GM23338 (cell line): ENCODE results near the gene LAMTOR4.

Source experiments
- CREB1 ChIP-seq: fragments of 250-450 bp; sonication (Bioruptor Pico); IDR thresholded peaks from 2 replicates; pipeline ENCODE4 v1.5.0; 2020; ENCODE audit warnings: low read depth, mild to moderate bottlenecking, moderate library complexity
- CTCF ChIP-seq, 2 experiments: fragments of 200-600 bp in 1 of 2; sonication (generic) in 1 of 2; conservative IDR thresholded peaks; 2 replicates each; pipeline versions ENCODE4 v1.5.1 to v1.6.1; 2016 to 2017; ENCODE audit warnings: antibody characterized with exemption in 2 of 2, low read depth in 2 of 2, mild to moderate bottlenecking in 2 of 2, moderate library complexity in 1 of 2
- ETS1 ChIP-seq: IDR thresholded peaks from 2 replicates; pipeline ENCODE4 v1.6.1; 2016; ENCODE audit warnings: antibody characterized with exemption
- EZH2 ChIP-seq: fragments of 200-600 bp; sonication (generic); IDR thresholded peaks from one replicate; pipeline ENCODE4 v1.8.0; 2017; ENCODE audit warnings: antibody characterized with exemption, mild to moderate bottlenecking, low read depth; ENCODE audit not compliant: unreplicated experiment
- EZH2phosphoT487 ChIP-seq: fragments of 200-600 bp; sonication (generic); IDR thresholded peaks from one replicate; pipeline ENCODE4 v1.8.1; 2018; ENCODE audit warnings: antibody characterized with exemption; ENCODE audit not compliant: unreplicated experiment
- JUNB ChIP-seq: IDR thresholded peaks from one replicate; pipeline ENCODE4 v1.6.1; 2016; ENCODE audit warnings: antibody characterized with exemption; ENCODE audit not compliant: unreplicated experiment
- NANOG ChIP-seq: IDR thresholded peaks from 2 replicates; pipeline ENCODE4 v1.6.1; 2016; ENCODE audit warnings: antibody characterized with exemption, borderline replicate concordance
- POLR2AphosphoS5 ChIP-seq: IDR thresholded peaks from 2 replicates; pipeline ENCODE4 v1.6.1; 2016; ENCODE audit warnings: antibody characterized with exemption, low read depth
- REST ChIP-seq: IDR thresholded peaks from one replicate; pipeline ENCODE4 v1.6.1; 2018; ENCODE audit warnings: antibody characterized with exemption; ENCODE audit not compliant: unreplicated experiment
- STAT1 ChIP-seq: IDR thresholded peaks from one replicate; pipeline ENCODE4 v1.6.1; 2016; ENCODE audit warnings: antibody characterized with exemption; ENCODE audit not compliant: unreplicated experiment
- ZNF114 ChIP-seq: fragments of 250-450 bp; sonication (Bioruptor Pico); IDR thresholded peaks from 2 replicates; pipeline ENCODE4 v1.5.0; 2020; ENCODE audit warnings: mild to moderate bottlenecking, moderate library complexity
- ZNF331 ChIP-seq: fragments of 250-450 bp; sonication (Bioruptor Pico); IDR thresholded peaks from 2 replicates; pipeline ENCODE4 v1.5.0; 2020; ENCODE audit warnings: low read depth, mild to moderate bottlenecking, moderate library complexity

GRCh38 chr7:100174582-100174981 is 25.9 kb downstream of the LAMTOR4 start:
- TF ChIP-seq CTCF (conservative IDR thresholded peaks at IDR 0.05; ENCODE audit: low read depth in 2 of 2) (no peak), EZH2 (no peak), JUNB (no peak), STAT1 (no peak), POLR2AphosphoS5 (no peak), CREB1 (CRISPR knock-in tag) (no peak), ETS1 (no peak), REST (no peak), EZH2phosphoT487 (no peak), ZNF331 (no peak), NANOG (no peak), ZNF114 (CRISPR knock-in tag) (no peak)
